ENCODE data around the gene BPI.
A peak's percentile ranks its signal among the peaks of the same experiment; 100 is the strongest.
"Not testable (repeated sequence)": the region's sequence is repeated elsewhere in the genome, so short reads cannot be mapped to it uniquely, and the experiment has no call there.

Gene BPI

DNA sequence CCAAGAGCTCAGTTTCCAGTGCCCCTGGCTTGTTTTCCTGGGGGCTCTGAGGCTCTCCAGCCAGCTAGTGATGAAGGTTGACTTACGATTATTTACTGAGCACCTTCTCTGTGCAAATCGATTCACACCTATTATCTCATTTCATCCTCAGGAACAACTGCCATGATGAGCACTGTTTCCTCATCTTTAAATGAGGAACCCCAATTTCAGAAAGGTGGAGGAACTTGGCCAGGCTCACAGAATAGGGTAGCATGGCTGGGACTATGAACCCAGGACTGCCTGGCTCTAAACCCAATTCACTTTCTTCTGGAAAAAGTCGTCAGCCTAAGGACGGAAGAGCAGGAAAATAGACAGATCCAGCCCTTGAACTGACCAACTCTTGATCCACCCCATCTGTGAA is 3.5 kb upstream of the BPI start:
- peak; percentile 46 for FAIRE-seq
- no peak for DNase-seq (ENCODE audit: insufficient read length, low spot score)

- FAIRE-seq, result no peak
- no peak for DNase-seq (ENCODE audit: insufficient read length, low spot score)
Observed at GRCh38 chr20:38301309-38301708, 2.6 kb upstream of the BPI start.

- DNase-seq (ENCODE audit: insufficient read length, low spot score), result no peak
- no peak for FAIRE-seq
Observed at GRCh38 chr20:38302786-38303185, 1.2 kb upstream of the BPI start.

- DNase-seq (ENCODE audit: insufficient read length, low spot score), result peak; percentile 69
- FAIRE-seq, result peak; percentile 96
Observed at GRCh38 chr20:38304845-38305447, 990 bp downstream of the BPI start.

DNA sequence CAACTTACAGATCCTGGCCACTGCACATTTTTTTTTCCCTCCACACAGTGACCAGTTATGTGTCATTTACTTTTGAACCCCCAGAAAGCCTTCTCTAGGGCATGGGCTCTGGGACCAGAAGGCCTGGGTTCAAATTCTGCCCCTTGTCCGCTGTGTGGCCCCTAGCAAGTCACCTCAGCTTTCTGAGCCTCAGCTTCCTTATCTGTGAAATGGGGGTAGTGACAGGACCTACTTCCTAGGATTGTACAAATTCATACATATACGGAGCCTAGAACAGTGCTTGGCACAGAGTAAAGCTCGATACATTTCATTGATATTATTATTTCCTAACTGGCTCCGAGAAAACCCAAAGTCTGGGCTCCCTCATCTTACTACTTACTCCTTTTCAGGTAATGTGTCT is 1.6 kb downstream of the BPI start:
- DNase-seq (ENCODE audit: insufficient read length, low spot score) (no peak), FAIRE-seq (no peak)

DNA sequence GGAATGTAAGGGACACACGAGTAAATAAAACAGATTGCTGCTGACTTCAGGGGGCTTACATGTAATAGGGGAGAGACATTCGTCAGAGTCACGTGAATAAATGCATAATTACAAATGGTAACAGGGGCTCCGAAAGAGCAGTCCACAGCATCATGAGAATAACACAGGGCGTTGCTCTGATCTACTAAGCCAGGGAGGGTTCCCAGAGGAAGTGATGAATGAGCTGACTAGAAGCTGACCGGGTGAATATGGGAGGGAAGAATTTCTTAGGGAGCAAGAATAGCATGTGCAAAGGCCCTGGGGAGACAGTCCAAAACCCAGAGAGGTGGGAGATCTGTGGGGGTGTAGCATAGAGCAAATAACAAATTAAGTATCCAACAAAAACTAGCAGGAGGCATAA is 2.4 kb downstream of the BPI start:
- DNase-seq (ENCODE audit: insufficient read length, low spot score), result no peak
- FAIRE-seq, result peak; percentile 31

DNA sequence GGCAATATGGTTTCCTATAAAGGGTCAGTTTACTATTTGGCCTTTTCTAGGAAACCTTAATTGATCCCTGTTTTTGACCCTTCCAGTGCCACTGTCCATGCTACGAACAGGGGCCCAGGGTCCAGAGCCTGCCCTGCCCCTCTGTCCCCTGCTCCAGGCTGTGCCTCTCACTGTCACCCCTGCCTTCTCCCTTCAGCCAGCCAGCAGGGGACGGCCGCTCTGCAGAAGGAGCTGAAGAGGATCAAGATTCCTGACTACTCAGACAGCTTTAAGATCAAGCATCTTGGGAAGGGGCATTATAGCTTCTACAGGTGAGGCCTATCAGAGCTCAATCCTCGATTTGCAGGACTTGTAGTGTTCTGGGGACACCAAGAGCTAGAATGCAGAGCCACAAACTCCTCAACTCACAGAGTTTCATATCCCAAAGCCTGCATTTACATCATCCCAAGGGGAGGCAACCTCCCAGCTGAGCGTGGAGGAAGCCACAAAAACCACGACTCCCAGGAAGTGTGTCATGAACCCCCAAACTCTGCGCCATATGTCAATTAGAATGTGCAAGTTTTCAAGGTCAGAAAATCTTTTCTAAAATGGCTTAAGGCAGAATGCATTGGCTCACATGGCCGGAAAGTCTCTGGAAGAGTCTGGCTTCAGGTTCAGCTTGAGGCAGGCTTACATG is 3.6 kb downstream of the BPI start:
- DNase-seq (ENCODE audit: insufficient read length, low spot score) (no peak), FAIRE-seq (peak; percentile 51)

- FAIRE-seq, result no peak
- DNase-seq (ENCODE audit: insufficient read length, low spot score), result no peak
Observed at GRCh38 chr20:38308047-38308438, 4.1 kb downstream of the BPI start.

DNA sequence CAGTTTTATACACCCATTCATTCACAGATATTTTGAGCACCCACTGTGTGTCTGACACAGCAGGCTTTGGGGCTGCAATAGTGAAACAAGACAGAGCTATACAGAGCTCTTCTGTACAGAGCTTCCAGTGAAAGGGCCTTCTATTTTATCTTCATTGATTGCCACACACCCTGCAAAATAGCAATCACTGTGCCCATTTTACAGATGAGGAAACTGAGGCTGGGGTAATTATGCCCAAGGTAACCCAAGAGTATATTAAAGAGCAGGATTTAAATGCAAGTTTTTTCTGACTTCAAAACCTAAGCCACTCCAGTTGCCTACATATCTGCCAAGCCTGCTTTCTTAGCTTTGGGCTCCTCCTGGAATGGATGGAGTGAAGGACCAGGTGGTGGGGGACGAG is 4.5 kb downstream of the BPI start:
- no peak for FAIRE-seq
- no peak for DNase-seq (ENCODE audit: insufficient read length, low spot score)

DNA sequence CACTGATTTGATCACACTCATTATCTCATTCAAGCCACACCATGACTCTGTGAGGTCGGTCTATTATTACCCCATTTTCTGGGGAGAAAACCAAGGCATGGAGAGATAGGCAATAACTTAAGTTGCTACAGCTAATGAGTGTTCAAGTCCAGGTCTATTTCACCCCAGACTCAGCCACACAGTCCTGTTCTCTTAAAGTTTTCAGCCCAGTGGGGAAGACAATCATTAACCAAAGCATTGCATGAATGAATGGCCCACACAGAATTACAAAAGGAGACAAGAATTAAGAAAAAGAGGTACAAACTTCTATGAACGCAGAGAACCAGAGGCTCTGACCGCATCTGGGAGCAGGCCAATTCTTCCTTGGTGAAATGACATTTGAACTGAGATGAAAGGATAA is 7.1 kb downstream of the BPI start:
- FAIRE-seq (peak; percentile 62), DNase-seq (ENCODE audit: insufficient read length, low spot score) (no peak)

GRCh38 chr20:38311491-38311890 is 7.5 kb downstream of the BPI start:
- DNase-seq (ENCODE audit: insufficient read length, low spot score), result no peak
- FAIRE-seq, result peak; percentile 51

GRCh38 chr20:38313676-38314075 is 9.7 kb downstream of the BPI start:
- DNase-seq (ENCODE audit: insufficient read length, low spot score) (no peak), FAIRE-seq (no peak)

GRCh38 chr20:38314350-38314749 is 10.4 kb downstream of the BPI start:
- not testable (repeated sequence) for DNase-seq (ENCODE audit: insufficient read length, low spot score); FAIRE-seq

DNA sequence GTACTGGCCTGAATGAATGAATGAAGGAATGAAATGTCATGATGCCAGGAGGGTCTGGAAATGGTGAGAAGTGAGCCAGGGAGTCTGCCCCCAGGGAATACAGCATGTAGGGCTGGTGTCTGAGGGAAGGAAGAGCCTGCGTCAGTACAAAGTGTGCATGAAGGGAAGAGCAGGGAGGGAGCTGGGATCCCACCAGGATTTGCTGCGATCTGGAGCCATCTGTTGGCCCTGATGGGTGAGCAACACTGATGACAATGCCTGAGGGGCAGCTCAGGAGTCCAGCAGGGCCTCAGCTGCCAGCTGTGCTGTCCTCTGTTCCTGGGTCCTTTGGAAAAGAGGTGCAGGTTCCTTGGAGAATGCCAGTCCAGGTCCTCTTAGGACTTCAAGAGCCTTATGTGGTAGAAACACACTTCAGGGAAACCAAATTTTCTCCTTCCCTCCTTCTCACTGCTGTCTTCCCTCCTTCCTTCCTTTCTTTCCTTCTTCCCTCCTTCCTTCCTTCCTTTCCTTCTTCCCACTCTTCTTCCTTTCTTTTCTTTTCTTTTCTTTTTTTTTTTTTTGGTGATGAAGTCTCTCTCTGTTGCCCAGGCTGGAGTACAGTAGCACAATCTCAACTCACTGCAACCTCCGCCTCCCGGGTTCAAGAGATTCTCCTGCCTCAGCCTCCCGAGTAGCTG is 11.5 kb downstream of the BPI start:
- DNase-seq (ENCODE audit: insufficient read length, low spot score), result peak; percentile 72
- FAIRE-seq, result no peak

DNA sequence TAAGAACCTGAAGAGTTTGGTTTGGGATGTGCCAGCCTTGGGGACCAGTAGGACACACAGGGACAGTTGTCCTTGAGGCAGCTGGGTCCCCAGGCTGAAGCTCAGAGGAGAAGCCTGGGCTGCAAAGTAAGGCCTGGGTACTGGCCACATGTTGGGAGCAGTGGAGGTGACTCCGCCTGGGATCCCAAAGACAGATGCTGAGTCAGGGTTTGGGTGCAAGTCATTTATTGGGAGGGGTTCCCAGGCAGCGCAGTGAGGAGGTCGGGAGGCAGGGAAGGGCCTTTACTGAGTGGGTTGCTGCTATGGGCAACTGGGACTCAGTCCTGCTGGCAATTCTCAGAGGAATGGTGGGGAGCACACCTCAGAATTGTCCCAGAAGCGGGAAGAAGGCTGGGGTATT is 12.4 kb downstream of the BPI start:
- FAIRE-seq (no peak), DNase-seq (ENCODE audit: insufficient read length, low spot score) (no peak)

GRCh38 chr20:38317422-38317821 is 13.5 kb downstream of the BPI start:
- peak; percentile 23 for FAIRE-seq
- DNase-seq (ENCODE audit: insufficient read length, low spot score), result no peak

- DNase-seq (ENCODE audit: insufficient read length, low spot score), result no peak
- peak; percentile 38 for FAIRE-seq
Observed at GRCh38 chr20:38320221-38320620, 16.3 kb downstream of the BPI start.

GRCh38 chr20:38321959-38322598 is 18.1 kb downstream of the BPI start:
- DNase-seq (ENCODE audit: insufficient read length, low spot score) (peak; percentile 83), FAIRE-seq (peak; percentile 92)

GRCh38 chr20:38324159-38324558 is 20.2 kb downstream of the BPI start:
- FAIRE-seq, result peak; percentile 87
- DNase-seq (ENCODE audit: insufficient read length, low spot score), result no peak

- DNase-seq (ENCODE audit: insufficient read length, low spot score), result no peak
- FAIRE-seq, result no peak
Observed at GRCh38 chr20:38325167-38325566, 21.2 kb downstream of the BPI start.

- DNase-seq (ENCODE audit: insufficient read length, low spot score), result no peak
- no peak for FAIRE-seq
Observed at GRCh38 chr20:38325905-38326304, 21.9 kb downstream of the BPI start.

DNA sequence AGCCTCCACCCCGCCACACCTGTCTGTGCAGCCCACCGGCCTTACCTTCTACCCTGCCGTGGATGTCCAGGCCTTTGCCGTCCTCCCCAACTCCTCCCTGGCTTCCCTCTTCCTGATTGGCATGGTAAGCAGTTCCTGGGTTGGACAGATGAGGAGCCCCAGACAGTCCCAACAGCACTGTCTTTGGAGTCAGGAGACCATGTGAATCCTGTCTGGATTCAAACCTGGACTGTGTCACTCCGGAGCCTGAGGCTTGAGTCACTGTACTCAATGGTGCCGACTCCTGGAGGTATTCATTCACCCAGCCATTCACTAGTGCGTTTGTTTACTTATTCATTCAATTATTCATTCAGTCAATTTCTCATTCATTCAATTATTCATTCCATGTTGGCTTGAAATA is 22.4 kb downstream of the BPI start:
- peak; percentile 78 for FAIRE-seq
- DNase-seq (ENCODE audit: insufficient read length, low spot score), result no peak
